SK-N-SH treated with all-trans-retinoic acid at 6 μM for 48 hours (cell line): ENCODE measurements around the gene INPP5J.

Experiments
- ARNTL ChIP-seq: fragments of 450-650 bp; formaldehyde crosslinking; IDR thresholded peaks from 2 replicates; pipeline ENCODE4 v1.5.0; 2020; ENCODE audit warnings: low read depth, mild to moderate bottlenecking, moderate library complexity, borderline replicate concordance
- ZFP30 ChIP-seq: fragments of 450-650 bp; formaldehyde crosslinking; IDR thresholded peaks from 2 replicates; pipeline ENCODE4 v1.5.0; 2022; ENCODE audit warnings: mild to moderate bottlenecking, moderate library complexity
- TF ChIP-seq, protein P1 (sequence below): fragments of 250-450 bp; sonication (Bioruptor Pico); IDR thresholded peaks from 2 replicates; pipeline ENCODE4 v1.5.0; 2020; ENCODE audit warnings: mild to moderate bottlenecking, moderate library complexity

DNA sequence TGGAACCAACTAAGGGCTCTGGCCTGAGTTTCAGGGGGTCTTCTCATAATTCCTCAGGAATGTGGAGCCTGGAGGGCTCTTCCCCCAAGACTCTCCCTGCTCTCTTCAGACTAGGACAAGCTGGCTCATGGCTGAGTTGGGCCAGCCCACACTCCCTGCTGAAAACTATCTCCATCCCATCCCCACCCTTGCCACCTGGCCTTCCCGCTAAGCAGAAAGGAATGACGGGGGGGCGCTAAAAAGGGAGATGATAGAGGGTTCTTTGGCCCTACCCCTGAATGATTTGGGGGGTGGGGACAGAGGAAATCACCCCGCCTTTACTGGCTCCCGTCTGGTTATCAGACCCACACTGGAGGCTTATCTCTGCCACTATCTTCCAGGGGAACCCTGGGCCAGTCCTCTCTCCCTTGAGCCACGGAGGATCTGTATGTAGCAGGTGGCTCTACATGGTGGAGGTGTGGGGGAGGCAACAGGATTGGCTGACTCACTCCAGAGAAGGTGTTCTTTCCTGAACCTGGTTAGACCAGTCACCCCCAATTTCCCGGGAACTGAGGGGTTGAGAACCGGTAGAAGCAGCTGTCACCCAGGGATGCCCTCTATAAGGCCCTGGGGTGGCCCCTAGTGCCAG, 35.9 kb upstream of the INPP5J start:
- no peak for TF ChIP-seq ZFP30 (CRISPR knock-in tag)
- TF ChIP-seq, protein P1, sequence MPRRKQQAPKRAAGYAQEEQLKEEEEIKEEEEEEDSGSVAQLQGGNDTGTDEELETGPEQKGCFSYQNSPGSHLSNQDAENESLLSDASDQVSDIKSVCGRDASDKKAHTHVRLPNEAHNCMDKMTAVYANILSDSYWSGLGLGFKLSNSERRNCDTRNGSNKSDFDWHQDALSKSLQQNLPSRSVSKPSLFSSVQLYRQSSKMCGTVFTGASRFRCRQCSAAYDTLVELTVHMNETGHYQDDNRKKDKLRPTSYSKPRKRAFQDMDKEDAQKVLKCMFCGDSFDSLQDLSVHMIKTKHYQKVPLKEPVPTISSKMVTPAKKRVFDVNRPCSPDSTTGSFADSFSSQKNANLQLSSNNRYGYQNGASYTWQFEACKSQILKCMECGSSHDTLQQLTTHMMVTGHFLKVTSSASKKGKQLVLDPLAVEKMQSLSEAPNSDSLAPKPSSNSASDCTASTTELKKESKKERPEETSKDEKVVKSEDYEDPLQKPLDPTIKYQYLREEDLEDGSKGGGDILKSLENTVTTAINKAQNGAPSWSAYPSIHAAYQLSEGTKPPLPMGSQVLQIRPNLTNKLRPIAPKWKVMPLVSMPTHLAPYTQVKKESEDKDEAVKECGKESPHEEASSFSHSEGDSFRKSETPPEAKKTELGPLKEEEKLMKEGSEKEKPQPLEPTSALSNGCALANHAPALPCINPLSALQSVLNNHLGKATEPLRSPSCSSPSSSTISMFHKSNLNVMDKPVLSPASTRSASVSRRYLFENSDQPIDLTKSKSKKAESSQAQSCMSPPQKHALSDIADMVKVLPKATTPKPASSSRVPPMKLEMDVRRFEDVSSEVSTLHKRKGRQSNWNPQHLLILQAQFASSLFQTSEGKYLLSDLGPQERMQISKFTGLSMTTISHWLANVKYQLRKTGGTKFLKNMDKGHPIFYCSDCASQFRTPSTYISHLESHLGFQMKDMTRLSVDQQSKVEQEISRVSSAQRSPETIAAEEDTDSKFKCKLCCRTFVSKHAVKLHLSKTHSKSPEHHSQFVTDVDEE: no peak
- TF ChIP-seq ARNTL: no peak
